NOMO-1 treated with dmso at 0.1 percent for 144 hours (cell line): Measurements from ENCODE around the gene SYCE3.

ENCODE experiments used
- DNase-seq: peaks from one replicate; lab custom pipeline; 2025; ENCODE audit not compliant: unreplicated experiment; lab: John Stamatoyannopoulos, UW

SYCE3 gene

DNA sequence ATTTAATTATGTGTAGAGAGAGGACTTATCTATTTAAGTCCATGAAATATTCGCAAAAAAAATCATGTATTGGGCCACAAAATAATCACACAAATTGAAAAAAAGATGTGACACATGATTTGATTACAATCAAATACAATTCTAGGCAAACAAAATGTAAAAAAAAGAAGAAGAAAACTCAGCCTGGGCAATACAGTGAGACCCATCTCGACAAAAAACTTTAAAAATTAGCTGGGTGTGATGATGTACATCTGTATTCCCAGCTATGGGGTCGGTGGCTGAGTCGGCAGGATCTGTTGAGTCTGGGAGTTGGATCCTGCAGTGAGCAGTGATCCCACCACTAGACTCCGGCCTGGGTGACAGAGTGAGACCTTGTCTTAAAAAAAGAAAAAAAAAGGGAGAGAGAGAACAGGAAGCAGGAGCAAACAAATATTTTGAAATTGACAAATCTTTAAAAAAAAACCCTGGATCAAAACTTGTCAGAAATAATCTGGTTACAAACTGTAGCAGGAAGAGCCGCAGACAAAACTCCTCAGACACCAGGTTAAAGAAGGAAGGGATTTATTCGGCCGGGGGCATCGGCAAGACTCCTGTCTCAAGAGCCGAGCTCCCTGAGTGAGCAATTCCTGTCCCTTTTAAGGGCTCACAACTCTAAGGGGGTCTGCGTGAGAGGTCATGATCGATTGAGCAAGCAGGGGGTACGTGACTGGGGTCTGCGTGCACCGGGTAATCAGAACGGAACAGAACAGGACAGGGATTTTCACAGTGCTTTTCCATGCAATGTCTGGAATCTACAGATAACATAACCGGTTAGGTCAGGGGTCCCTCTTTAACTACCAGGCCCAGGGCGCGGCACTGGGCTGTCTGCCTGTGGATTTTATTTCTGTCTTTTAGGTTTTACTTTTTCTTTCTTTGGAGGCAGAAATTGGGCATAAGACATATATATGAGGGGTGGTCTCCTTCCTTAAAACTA lies 29.6 kb downstream of the SYCE3 start:
- DNase-seq = no peak

DNA sequence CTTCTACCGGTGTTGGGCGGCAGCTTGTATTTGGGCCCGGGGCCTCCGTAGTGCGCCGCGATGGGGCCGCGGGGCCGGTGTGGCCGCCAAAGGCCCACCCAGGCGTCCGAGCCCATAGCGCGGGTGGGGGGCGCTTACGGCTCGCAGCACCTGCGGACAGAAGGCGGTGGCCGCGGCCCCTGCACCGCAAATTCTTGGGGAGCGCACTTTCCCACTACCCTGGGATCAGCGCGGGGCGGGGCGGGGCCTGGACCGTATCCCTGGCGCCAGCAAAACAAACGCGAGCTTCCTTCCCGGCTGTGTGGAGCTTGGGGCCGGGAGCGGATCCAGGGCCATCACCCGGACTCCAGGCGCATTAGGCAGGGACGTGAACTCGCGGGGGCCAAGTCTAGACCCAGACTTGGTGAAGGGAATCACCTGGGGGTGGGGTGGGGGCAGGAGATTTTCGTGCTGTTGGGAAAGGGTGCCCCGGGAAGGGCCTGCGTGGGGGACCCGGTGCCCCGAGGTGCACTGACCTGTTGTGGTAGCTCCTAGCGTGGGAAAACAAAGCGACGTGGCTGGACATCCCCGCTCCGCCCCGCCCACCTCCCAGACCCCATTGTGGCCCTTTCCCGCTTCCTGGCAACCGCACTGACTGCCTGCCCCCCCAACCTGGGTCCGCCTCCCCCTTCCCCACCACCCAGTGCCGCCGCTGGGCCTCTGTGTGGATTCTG lies 30.6 kb downstream of the SYCE3 start:
- DNase-seq = no peak

DNA sequence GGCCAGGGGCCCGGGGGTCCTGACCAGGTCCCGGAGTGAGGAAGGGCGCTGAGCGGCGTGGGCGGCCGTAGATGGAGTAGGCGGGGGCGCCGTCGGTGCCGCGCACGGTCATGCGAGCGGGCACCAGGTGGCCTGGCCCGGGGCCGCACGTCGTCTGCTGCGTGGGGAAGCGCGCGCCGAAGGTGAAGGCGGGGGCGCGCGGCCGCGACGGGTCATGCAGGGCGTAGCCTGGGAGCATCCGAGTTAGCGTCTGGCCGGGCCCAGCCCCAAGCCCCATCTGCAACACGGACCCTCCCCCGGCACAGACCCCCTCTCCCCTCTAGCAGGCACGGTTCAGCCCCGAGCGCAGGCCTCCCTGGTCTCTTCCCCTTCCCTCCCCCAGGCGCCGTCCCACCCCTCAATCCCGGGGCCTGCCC lies 31.2 kb downstream of the SYCE3 start:
- DNase-seq = peak; percentile 63

DNA sequence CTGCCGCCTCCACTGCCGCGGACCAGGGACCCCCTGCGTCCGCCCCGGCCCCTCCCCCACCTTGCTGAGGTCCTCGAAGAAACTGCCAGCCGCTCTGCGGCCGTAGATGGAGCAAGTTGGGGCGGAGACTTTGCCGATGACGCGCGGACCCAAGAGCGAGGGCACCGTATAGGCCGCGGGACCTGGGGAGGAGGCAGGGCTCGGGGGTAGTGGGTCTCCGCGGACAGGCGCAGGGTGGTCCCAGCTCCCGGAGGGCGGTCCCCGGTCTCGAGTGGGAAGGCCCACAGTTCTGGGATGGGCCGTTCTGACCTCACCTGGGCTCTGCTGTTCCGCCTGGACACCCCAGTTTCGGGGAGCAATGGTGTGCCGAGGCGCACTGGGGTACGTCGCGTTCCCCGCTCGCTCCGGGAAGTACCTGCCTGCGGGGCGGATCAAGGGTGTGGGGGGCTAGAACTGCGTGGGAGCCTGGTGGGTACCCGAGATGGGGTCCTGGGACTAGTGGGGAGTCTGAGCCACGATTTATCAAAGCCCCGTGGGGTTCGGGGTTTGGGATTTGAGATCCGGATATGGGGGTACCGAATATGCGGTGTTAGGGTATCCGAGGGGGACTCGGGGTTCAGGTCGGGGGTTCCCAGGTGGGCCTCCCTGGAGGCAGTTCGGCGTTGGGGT lies 31.7 kb downstream of the SYCE3 start:
- peak; percentile 86 for DNase-seq

DNA sequence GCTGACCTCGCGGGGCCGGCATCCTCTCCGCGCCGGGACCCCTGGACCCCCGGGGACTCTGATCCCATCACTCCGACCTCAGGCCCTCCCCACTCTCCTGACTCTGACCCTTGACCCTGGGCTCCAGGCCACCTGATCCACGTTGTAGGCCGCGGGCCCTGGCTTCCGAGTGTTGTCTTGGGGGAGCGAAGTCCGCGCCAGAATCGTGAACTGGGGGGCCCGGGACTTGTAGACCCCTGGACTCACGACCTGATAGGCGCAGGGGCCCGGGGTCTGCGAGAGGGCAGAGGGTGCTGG lies 32.2 kb downstream of the SYCE3 start:
- no peak for DNase-seq

DNA sequence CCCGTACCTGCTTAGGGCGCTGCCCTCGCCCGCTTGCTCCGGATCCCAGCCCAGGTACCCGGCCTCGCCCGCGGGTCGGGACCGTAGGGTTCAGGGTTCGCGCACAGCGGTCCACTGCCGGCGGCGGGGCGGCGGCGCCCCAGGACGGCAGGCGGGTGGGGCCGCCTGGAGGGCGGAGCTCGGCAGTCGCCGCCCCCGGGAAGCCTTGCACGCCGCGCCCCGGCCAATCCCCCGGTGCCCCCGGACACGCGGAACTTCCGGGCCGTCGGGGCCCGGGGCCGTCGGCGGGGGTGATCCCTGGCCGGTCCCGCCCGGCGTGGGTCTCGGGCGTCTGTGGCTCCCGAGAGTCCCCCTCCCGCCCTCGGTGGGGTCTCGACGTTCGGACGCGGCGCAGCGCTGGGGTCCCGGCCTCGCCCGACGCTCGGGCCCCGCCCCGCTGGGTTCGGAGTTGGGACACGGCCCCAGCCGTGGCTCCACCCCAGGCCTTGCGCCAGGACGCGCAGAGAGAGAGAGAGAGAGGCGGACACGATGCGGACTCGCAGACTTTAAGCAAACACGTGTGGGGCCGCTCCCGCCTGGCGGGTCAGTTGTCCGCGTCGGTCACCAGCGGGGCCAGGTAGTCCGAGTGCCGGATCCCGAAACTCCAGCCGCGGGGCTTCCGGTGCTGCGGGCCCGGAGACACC lies 32.7 kb downstream of the SYCE3 start, which contains the start of gene TYMP:
Gene TYMP (minus strand): TSS at position 116 of the 683 bp plus-strand sequence. CDS start 303 bp downstream, outside the sequence.
- DNase-seq = peak; percentile 85

DNA sequence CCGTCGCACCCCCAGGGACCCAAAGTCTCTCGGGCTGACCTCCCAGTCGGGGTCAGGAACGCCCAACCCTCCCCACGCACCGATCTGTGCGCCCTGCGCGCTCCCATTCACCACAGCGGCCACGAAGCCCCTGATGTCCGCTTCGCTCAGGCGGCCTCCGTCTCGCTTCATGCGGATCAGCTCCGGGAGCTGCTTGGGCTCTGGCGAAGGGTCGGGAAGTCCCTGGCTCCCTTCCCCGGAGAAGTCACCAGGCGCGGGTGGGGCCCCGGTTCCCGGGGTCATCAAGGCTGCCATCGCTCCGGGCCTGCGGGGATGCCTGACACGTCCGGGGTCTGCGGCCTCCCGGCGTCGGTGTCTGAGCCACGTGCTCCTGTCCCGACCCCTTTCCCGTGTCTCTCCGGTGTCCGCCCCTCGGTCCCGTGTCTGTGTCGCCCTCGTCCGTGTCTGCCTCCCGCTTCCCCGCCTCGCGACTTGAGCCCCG lies 33.3 kb downstream of the SYCE3 start:
- DNase-seq = no peak

DNA sequence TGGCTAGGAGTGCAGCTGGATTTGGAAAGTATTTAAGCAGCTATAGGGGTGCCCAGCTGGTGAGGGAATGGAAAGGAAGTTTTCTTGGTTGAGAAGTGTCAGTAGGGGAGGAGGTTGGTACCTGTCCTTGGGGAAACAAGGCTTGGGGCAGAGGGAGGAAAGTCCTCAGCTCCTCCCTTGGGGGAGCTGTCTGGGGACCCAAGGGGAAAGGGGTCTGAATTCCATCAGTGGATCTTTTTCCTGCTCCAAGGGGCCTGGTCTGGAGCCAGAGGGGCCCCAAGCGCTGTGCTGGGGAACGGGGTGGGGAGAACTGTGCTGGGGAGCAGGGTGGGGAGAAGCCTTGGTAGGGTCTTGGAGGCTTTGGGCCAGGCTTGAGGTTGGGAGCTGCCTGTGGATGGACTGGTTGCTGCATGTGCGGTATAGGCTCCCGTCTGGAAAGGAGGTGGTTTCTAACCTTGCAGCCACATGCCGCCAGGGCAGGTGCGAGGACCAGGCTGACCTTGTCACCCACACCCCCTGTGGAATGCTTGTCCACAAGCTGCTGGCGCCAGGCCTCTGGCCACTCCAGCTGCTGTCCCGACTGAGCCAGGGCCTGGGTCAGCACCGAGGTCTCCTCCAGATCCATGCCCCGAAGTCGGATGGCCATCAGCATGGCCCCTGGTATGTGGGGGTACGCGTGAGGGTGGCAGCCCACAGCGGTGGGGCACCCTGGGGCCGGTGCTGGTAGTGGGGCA lies 33.9 kb downstream of the SYCE3 start:
- no peak for DNase-seq

DNA sequence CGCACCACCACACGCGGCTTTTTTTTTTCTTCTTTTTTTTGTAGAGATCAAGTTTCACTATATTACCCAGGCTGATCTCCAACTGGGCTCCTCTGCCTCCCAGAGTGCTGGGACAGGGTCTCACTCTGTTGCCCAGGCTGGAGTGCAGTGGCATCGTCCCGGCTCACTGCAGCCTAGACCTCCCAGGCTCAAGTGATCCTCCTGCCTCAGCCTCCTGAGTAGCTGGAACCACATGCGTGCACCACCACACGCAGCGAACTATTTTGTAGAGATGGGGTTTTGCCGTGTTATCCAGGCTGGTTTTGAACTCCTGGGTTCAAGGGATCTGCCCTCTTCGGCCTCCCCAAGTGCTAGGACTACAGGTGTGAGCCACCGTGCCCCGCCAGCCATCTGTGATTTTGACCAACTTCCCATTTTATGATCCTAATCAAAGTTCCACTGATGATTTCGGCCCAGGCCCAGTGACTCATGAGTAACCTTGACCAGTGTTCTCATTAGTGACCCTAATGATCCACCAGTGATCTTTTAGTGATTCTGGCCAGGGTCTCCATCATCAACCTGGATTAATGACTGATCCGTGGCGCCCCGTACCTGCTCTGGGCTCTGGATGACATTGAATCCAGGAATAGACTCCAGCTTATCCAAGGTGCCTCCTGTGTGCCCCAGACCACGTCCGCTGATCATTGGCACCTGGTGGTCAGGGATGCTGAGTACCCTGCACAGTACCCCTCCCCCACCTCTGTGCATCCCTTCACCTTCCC lies 34.6 kb downstream of the SYCE3 start:
- DNase-seq = no peak

DNA sequence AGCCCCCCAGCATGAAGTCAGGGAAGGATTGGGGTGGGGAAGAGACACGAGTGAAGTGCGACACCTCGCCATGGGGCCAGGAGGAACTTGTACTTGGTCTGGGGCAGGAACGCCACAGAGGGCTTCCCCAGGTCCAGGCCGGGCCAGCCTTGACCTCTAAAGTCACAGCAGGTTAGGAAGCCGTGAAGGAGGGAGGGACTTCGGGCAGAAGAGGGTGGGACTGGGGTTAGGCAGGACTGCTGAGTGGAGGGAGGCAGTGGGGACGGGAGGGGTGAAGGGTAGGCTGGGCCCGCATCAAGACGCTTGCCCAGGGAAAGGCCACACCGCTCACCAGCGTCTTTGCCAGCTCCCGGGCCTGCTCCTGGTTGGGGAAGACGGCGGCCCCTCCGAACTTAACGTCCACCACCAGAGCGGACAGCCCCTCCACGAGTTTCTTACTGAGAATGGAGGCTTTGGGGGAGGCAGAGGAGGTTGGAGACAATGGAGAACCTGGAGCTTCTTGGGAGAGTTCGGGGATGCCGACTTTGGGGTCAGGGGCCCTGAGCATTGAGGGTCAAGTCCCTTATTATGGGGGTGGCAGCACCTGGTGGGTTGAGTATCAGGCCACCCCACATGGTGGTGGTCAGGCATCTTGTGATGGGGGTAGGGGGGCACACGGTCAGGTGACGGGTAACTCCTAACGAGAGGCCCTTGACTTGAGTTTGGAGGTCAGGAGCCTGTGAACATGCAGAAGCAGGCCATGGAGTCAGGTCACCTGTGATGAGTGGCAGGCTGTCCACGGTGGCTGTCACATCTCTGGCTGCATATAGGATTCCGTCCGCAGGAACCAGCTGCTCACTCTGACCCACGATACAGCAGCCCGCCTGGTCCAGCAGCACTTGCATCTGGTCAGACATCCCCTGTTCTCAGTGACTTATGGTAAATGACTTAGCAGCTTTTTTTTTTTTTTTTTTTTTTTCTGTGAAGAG lies 35.6 kb downstream of the SYCE3 start:
- DNase-seq = peak; percentile 90

DNA sequence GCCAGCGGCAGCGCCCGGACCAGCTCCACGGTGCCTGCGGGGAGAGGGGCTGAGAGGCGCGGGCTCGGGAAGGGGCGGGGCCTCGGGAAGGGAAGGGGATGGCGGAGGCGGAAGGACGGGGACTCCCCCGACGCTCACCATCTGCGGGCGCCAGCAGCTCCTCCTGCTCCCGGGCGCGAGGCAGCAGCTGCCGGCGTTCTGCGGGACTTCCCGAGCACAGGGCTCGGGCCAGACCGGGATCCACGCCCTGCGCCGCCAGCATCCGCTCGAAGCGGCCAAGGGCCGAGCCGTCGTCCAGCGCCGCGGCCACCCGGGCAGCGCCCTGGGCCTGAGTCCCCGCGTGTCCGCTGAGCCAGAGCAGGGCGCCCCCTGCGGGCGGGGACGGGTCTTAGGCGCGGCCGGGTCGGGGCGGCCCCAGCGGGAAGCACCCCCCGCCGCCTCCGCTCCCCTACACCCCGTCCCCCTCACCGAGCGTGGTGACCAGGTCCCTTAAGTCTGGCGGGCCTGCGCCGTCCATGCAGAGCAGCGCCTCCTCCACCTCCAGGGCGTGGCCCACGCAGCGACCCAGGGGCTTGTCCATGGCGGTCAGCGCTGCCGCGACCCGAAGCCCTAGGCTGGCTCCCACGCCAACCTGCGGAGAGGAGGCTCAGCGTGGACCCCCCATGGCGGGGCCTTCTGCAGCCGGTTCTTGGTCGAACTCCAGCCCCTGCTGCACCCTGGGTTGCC lies 36.4 kb downstream of the SYCE3 start:
- peak; percentile 57 for DNase-seq

DNA sequence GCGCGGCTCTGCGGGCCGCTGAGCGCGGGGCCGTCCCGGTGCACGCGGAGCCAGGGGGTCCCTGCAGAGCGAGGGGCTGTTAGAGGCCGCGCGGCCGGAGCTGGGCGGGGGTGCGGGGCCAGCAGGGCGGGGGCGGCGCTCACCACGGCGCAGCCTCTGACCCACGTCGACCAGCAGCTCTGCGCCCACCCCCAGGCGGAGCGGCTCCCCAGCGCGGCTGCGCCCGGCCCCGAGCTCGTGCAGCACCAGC lies 36.9 kb downstream of the SYCE3 start:
- DNase-seq = no peak

DNA sequence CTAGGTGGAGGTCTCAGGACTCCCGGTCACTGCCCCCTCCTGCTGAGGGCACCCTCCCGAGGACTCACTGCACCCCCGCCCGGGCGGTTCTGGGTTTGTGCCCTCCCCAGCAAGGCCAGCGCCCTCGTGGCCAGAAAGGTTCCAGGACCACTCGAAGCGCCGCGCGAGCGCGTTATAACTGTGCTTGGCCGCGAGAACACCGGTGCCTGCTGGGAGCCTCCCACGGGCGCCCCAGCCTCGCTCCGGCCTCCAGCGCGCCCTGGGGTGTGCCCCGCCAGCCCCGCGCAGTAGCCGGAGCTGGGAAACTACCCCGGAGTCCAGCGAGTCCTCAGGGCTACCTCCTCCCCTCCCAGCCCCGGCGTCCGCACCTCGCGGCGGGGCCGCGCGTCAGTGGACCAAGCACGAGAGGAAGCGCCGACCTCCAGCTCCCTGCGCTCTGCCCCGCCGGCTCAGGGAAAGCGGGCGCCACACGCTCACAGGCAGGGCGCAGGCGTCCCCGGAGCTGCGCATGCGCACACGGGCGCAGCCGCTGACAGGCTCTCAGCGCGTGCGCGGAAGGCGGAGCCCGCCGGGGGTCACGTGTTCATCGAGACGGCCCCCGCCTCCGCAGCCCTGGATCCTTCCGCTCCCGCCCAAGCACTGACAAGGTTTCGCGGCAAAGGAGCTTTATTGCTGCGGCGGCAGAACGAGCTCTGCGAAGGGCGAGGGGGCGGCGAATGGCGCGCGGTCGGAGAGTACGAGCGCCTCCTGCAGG lies 37.4 kb downstream of the SYCE3 start, which contains the start of gene SCO2:
Gene SCO2 (minus strand): TSS at position 495 of the 754 bp plus-strand sequence. CDS start 1,187 bp downstream, outside the sequence.
- peak; percentile 94 for DNase-seq

DNA sequence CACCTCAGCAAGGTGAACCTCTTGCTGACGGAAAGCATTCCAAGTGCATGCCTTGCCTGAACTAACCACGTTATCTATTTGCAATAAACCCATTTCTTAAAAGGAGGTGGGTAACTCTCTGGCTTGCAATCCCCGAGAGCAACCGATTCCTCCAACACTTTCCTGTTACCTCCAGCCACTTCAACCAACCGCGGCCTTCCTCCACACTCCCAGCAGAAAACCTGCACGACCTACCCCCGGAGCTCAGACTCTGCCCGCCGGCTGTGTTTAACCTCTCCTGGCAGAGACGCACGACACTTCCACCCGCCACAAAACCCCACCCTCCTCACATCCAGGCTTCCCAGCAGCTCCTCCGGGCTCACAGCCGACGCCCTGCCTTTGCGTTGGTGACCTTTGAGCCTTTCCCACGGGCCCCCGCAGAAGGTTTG lies 38.0 kb downstream of the SYCE3 start:
- no peak for DNase-seq

DNA sequence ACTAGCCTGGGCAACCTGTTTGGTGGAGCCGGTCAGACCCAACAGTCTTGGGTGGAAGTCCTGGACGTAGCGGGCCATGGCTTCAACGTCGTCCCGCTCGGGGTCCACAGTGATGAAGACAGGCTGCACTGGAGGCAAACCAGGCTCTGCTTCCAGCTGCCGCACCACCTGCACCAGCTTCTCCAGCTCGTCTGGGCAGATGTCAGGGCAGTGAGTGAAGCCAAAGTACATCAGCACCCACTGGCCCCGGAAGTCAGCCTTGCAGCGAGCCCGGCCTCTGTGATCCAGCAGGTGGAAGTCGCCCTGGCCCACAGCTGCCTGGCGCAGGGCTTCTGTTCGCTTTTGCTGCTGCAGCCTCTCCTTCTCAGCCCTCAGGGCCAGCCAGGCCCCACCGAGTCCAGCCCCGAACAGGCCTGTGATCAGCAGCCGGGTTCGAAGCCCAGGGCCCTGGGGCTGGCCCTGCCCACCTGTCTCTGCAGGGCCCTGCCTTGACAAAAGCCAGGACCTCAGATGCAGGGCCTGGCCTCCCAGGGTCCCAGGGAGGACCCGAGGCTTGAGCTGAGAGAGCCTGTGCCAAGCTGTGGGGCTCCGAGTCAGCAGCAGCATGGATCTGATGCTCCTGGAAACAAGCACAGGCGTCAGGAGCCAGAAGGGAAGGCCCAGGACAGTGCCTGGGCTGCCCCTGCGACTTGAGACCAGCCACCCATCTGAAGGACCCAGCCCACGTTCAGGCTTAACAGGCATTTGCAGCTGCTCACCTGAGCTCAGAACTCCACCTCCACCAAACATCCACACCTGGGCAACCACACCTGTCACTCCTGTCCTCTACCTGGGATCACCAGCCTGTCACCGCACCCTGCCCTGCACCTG lies 38.7 kb downstream of the SYCE3 start:
- DNase-seq = no peak

DNA sequence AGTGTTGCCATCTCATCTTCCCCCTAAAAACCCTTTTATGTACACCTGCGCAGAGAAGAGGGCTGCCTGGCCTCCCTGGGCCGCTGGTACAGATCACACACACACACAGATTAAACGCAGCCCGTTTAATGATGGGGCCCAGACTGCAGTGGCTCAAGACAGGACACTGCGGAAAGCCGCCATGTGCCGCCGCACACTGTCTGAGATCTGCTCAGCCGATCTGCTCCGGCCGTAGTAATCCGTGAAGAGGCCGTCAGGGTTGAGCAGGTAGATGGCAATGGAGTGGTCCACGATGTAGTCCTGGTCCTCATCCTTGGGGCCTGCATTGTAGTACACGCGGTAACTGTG lies 39.3 kb downstream of the SYCE3 start:
- no peak for DNase-seq
